Measurements from ENCODE around the gene MAP3K1. TPM values are rescaled to one million over a fixed set of nuclear protein-coding genes. Genes with fewer than 3 reads are reported as not detected.
"Not testable (repeated sequence)": the region's sequence is repeated elsewhere in the genome, so short reads cannot be mapped to it uniquely, and the experiment has no call there.

MAP3K1 gene
- total and polyA plus RNA-seq, 4 donors = 2.4 to 15.4 (median 6.7) TPM

GRCh38 chr5:56774957-56775356 lies 40.4 kb upstream of the MAP3K1 start:
- H3K4me1 ChIP-seq (ENCODE audit: control insufficient read depth in 4 of 4, insufficient read depth in 4 of 4, low read length in 3 of 4) = no peaks in the 10 kb centered on the region
- no peaks in the 10 kb centered on the region for H3K36me3 ChIP-seq (ENCODE audit: control insufficient read depth in 4 of 4, insufficient read depth in 3 of 4, low read depth in 1 of 4, low read length in 3 of 4)
- DNase-seq (ENCODE audit: low spot score) = no peak
- no peaks in the 10 kb centered on the region for H3K27me3 ChIP-seq (ENCODE audit: control insufficient read depth in 4 of 4, insufficient read depth in 4 of 4, low read length in 3 of 4)
- H3K9ac ChIP-seq (ENCODE audit: low read depth in 1 of 2, low read length in 2 of 2) = no peak overlapping the region
- H3K9me3 ChIP-seq (ENCODE audit: control insufficient read depth in 4 of 4, low read length in 3 of 4) = no peaks in the 10 kb centered on the region
- no peak for TF ChIP-seq FOXA1 (IDR thresholded peaks at IDR 0.05)
- no peak for TF ChIP-seq REST (IDR thresholded peaks at IDR 0.05)
- TF ChIP-seq RXRA (IDR thresholded peaks at IDR 0.05) = no peak
- no peak for TF ChIP-seq SP1 (IDR thresholded peaks at IDR 0.05)
- no peak for TF ChIP-seq EGR1 (IDR thresholded peaks at IDR 0.05; ENCODE audit: low read depth in 2 of 2)
- TF ChIP-seq MAX (IDR thresholded peaks at IDR 0.05) = no peak
- TF ChIP-seq CTCF (IDR thresholded peaks at IDR 0.05; ENCODE audit: low read depth, low read length, missing input control) = no peak
- TF ChIP-seq JUND (IDR thresholded peaks at IDR 0.05) = no peak
- H3K4me3 ChIP-seq (ENCODE audit: low read depth in 1 of 3, low read length in 3 of 3) = no peak overlapping the region
- WGBS = 60% methylated on average over 3 of the region's 3 CpGs
- H3K27ac ChIP-seq (ENCODE audit: low read depth in 1 of 2, low read length in 2 of 2) = no peak overlapping the region

- DNase-seq (ENCODE audit: low spot score); H3K9ac ChIP-seq (ENCODE audit: low read depth in 1 of 2, low read length in 2 of 2); H3K36me3 ChIP-seq (ENCODE audit: control insufficient read depth in 4 of 4, insufficient read depth in 3 of 4, low read depth in 1 of 4, low read length in 3 of 4); H3K4me1 ChIP-seq (ENCODE audit: control insufficient read depth in 4 of 4, insufficient read depth in 4 of 4, low read length in 3 of 4); H3K4me3 ChIP-seq (ENCODE audit: low read depth in 1 of 3, low read length in 3 of 3); H3K27me3 ChIP-seq (ENCODE audit: control insufficient read depth in 4 of 4, insufficient read depth in 4 of 4, low read length in 3 of 4); H3K9me3 ChIP-seq (ENCODE audit: control insufficient read depth in 4 of 4, low read length in 3 of 4); H3K27ac ChIP-seq (ENCODE audit: low read depth in 1 of 2, low read length in 2 of 2): not testable (repeated sequence)
- 80% methylated on average over 2 of the region's 2 CpGs for WGBS
These were observed 39.0 kb upstream of the MAP3K1 start for GRCh38 chr5:56776212-56776846.

- H3K4me1 ChIP-seq (ENCODE audit: control insufficient read depth in 4 of 4, insufficient read depth in 4 of 4, low read length in 3 of 4) = no peaks in the 10 kb centered on the region
- H3K27me3 ChIP-seq (ENCODE audit: control insufficient read depth in 4 of 4, insufficient read depth in 4 of 4, low read length in 3 of 4) = no peaks in the 10 kb centered on the region
- no peak for DNase-seq (ENCODE audit: low spot score)
- H3K27ac ChIP-seq (ENCODE audit: low read depth in 1 of 2, low read length in 2 of 2) = no peak overlapping the region
- TF ChIP-seq YY1 (IDR thresholded peaks at IDR 0.05) (no peak), CTCF (IDR thresholded peaks at IDR 0.05; ENCODE audit: low read depth, low read length, missing input control) (no peak), EGR1 (IDR thresholded peaks at IDR 0.05; ENCODE audit: low read depth in 2 of 2) (no peak), RXRA (IDR thresholded peaks at IDR 0.05) (no peak)
- 90% methylated on average over 2 of the region's 2 CpGs for WGBS
- no peak overlapping the region for H3K9ac ChIP-seq (ENCODE audit: low read depth in 1 of 2, low read length in 2 of 2)
- no peak overlapping the region for H3K4me3 ChIP-seq (ENCODE audit: low read depth in 1 of 3, low read length in 3 of 3)
- no peaks in the 10 kb centered on the region for H3K36me3 ChIP-seq (ENCODE audit: control insufficient read depth in 4 of 4, insufficient read depth in 3 of 4, low read depth in 1 of 4, low read length in 3 of 4)
- no peaks in the 10 kb centered on the region for H3K9me3 ChIP-seq (ENCODE audit: control insufficient read depth in 4 of 4, low read length in 3 of 4)
These were observed 32.1 kb upstream of the MAP3K1 start for GRCh38 chr5:56783261-56783660.
